ENCODE results near the gene PITPNC1.

DNA sequence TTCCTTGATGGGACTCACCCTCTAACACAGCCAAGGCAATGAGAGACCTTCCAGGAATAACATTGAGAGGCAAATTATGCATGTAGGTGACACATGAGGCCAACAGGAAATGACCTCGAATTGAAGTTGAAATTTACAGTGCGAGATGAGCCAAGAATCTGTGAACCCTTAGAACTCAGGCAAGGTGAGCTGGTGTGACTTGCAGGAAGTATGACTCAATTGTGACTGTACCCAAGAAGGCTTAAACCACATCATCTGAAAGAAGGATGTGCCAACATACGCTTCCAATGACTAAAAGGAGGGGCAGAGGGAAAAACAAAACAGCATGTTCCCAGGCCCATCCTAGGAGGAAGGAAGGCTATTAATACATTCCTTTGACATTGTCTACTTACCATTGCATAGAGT lies 44.8 kb downstream of the PITPNC1 start:
- TF ChIP-seq, protein P1, sequence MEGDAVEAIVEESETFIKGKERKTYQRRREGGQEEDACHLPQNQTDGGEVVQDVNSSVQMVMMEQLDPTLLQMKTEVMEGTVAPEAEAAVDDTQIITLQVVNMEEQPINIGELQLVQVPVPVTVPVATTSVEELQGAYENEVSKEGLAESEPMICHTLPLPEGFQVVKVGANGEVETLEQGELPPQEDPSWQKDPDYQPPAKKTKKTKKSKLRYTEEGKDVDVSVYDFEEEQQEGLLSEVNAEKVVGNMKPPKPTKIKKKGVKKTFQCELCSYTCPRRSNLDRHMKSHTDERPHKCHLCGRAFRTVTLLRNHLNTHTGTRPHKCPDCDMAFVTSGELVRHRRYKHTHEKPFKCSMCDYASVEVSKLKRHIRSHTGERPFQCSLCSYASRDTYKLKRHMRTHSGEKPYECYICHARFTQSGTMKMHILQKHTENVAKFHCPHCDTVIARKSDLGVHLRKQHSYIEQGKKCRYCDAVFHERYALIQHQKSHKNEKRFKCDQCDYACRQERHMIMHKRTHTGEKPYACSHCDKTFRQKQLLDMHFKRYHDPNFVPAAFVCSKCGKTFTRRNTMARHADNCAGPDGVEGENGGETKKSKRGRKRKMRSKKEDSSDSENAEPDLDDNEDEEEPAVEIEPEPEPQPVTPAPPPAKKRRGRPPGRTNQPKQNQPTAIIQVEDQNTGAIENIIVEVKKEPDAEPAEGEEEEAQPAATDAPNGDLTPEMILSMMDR (IDR thresholded peaks at IDR 0.05), result no peak
- TF ChIP-seq ZFX (IDR thresholded peaks at IDR 0.05; ENCODE audit: borderline replicate concordance), result no peak
